K562 (cell line): ENCODE measurements around the gene KCNN4. TPM values are rescaled to one million over a fixed set of nuclear protein-coding genes. Genes with fewer than 3 reads are reported as not detected.

Experiments
- ATF1 ChIP-seq, 2 experiments: fragments of 450-650 bp in 1 of 2; IDR thresholded peaks; 2 replicates each; pipeline ENCODE4 v1.6.1; 2016; ENCODE audit warnings: missing compliant biosample characterization in 1 of 2, missing genetic modification characterization in 1 of 2
- BCL6 ChIP-seq: fragments of 250-450 bp; sonication (Bioruptor Pico); IDR thresholded peaks from 2 replicates; pipeline ENCODE4 v1.4.0; 2020
- CBX2 ChIP-seq: fragments of 200-600 bp; sonication (generic); IDR thresholded peaks from one replicate; pipeline ENCODE4 v1.6.1; 2012; ENCODE audit warnings: mild to moderate bottlenecking, low read length, inconsistent platforms; ENCODE audit not compliant: insufficient read depth, poor library complexity, severe bottlenecking
- CCNT2 ChIP-seq: IDR thresholded peaks from 2 replicates; pipeline ENCODE4 v1.6.1; 2011; ENCODE audit warnings: borderline replicate concordance, low read depth, mild to moderate bottlenecking, moderate library complexity, mixed read lengths, low read length; ENCODE audit not compliant: insufficient read length; ENCODE audit errors: extremely low read depth
- JUND ChIP-seq, 2 experiments: IDR thresholded peaks; 2 replicates in 1 of 2; 3 replicates in 1 of 2; pipeline ENCODE4 v1.6.1; 2011; ENCODE audit warnings: borderline replicate concordance in 2 of 2, low read depth in 2 of 2, low read length in 2 of 2, improper control_type of control experiment in 1 of 2, missing biosample characterization in 1 of 2, missing genetic modification characterization in 1 of 2, missing genetic modification reagents in 1 of 2
- MTA1 ChIP-seq: fragments of 450-650 bp; IDR thresholded peaks from 2 replicates; pipeline ENCODE4 v1.6.1; 2017; ENCODE audit warnings: borderline replicate concordance
- MTF1 ChIP-seq: fragments of 250-450 bp; sonication (Bioruptor Pico); IDR thresholded peaks from 2 replicates; pipeline ENCODE4 v1.9.0; 2021; ENCODE audit warnings: moderate library complexity, mild to moderate bottlenecking, inconsistent platforms, borderline replicate concordance
- NBN ChIP-seq: fragments of 450-650 bp; IDR thresholded peaks from 2 replicates; pipeline ENCODE4 v1.6.1; 2016; ENCODE audit warnings: low read depth, mild to moderate bottlenecking
- NCOA6 ChIP-seq: fragments of 450-650 bp; IDR thresholded peaks from 2 replicates; pipeline ENCODE4 v1.6.1; 2017; ENCODE audit warnings: mild to moderate bottlenecking
- NEUROD1 ChIP-seq: fragments of 150-350 bp; IDR thresholded peaks from 2 replicates; pipeline ENCODE4 v1.6.1; 2014; ENCODE audit warnings: borderline replicate concordance, low read length, low read depth; ENCODE audit not compliant: partially characterized antibody
- NONO ChIP-seq, 2 experiments: fragments of 200-400 bp in 1 of 2; fragments of 450-650 bp in 1 of 2; formaldehyde crosslinking in 1 of 2; IDR thresholded peaks; 2 replicates each; pipeline ENCODE4 v1.6.1; 2017; ENCODE audit warnings: low read depth in 2 of 2, mild to moderate bottlenecking in 2 of 2, moderate library complexity in 2 of 2, low read length in 1 of 2
- PHF20 ChIP-seq: fragments of 450-650 bp; IDR thresholded peaks from 2 replicates; pipeline ENCODE4 v1.6.1; 2018; ENCODE audit not compliant: partially characterized antibody
- POLR2G ChIP-seq: fragments of 200-400 bp; formaldehyde crosslinking; IDR thresholded peaks from 2 replicates; pipeline ENCODE4 v1.6.1; 2017; ENCODE audit warnings: low read depth, mild to moderate bottlenecking, antibody characterized with exemption, low read length, moderate library complexity
- SMARCA4 ChIP-seq: fragments of 450-650 bp; IDR thresholded peaks from 2 replicates; pipeline ENCODE4 v1.6.1; 2016
- SMARCE1 ChIP-seq: fragments of 450-650 bp; IDR thresholded peaks from 2 replicates; pipeline ENCODE4 v1.7.1; 2016; ENCODE audit warnings: mild to moderate bottlenecking
- U2AF1 ChIP-seq: fragments of 200-400 bp; formaldehyde crosslinking; optimal IDR thresholded peaks from 2 replicates; pipeline ENCODE3; 2017; ENCODE audit warnings: mild to moderate bottlenecking, low read depth, low read length, moderate library complexity
- ZEB2 ChIP-seq: fragments of 450-650 bp; IDR thresholded peaks from 2 replicates; pipeline ENCODE4 v1.6.1; 2016
- ZNF232 ChIP-seq: sonication (generic); formaldehyde crosslinking; IDR thresholded peaks from 2 replicates; pipeline ENCODE4 v1.8.0; 2022; ENCODE audit warnings: mild to moderate bottlenecking, missing genetic modification reagents
- polyA plus RNA-seq, 8 experiments: library from polyadenylated mRNA; depleted of rRNA in 4 of 8; stranded (reverse) in 5 of 8; unstranded in 3 of 8; fragments of >200 nt; fragmentation: Nextera tagmentation in 2 of 8; fragmentation: Illumina TruSeq in 1 of 8; extraction: Ambion mirVana in 2 of 8; extraction: Trizol in 1 of 8; gene quantifications; 2 replicates each; pipeline versions ENCODE4 v1.2.1 to v1.2.3, GENCODE V29; 2011 to 2014; ENCODE audit warnings: inconsistent platforms in 1 of 8, missing spikeins in 1 of 8
- total RNA-seq, 7 experiments: library from RNA; depleted of rRNA in 6 of 7; stranded (reverse); fragments of >200 nt in 6 of 7; fragmentation: Illumina TruSeq in 2 of 7; extraction: Trizol in 2 of 7; gene quantifications; 2 replicates each; pipeline versions ENCODE4 v1.2.1 to v1.2.3, GENCODE V29; 2011 to 2021; ENCODE audit warnings: low replicate concordance in 1 of 7
- TF ChIP-seq, protein P1 (sequence below): fragments of 450-650 bp; formaldehyde crosslinking; IDR thresholded peaks from 2 replicates; pipeline ENCODE4 v1.4.0; 2020; ENCODE audit warnings: mild to moderate bottlenecking, moderate library complexity
- TF ChIP-seq, protein P2 (sequence below): IDR thresholded peaks from 2 replicates; pipeline ENCODE4 v1.6.1; 2014; ENCODE audit warnings: antibody characterized with exemption
- TF ChIP-seq, protein P3 (sequence below), 2 experiments: fragments of 450-650 bp in 1 of 2; IDR thresholded peaks; 2 replicates each; pipeline ENCODE4 v1.6.1; 2011 to 2017; ENCODE audit warnings: low read depth in 2 of 2, antibody characterized with exemption in 1 of 2, borderline replicate concordance in 1 of 2, low read length in 1 of 2, mild to moderate bottlenecking in 1 of 2, mixed read lengths in 1 of 2; ENCODE audit not compliant: control insufficient read depth in 1 of 2
- TF ChIP-seq, protein P4 (sequence below): sonication (generic); formaldehyde crosslinking; IDR thresholded peaks from 2 replicates; pipeline ENCODE4 v1.8.1; 2023; ENCODE audit warnings: mild to moderate bottlenecking, missing genetic modification reagents, moderate library complexity

KCNN4 gene
- total and polyA plus RNA-seq, 9 of the 15 experiments (the other 6 are each of a cell fraction or from before 2014, with no cell fraction given) = 0.53 to 37.7 (median 25.9) TPM

DNA sequence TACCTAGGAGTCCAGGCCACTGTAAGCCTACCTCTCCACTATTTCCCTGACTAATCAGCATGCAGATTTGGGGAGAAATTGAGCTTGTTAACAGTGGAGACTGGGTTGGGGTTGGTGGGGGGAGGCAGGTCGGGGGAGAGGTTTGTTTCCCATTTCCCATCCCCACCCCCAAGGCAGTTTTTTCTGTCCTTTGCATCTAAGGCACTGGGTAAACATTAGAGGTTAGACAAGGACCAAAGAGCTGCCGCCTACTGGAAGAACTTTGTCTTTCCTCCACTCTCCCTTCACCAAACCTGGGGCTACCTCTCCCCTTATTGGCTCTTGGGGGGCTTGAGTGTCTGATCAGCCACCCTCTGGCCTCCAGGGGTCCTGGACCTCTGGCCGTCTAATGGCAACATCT is 953 bp downstream of the KCNN4 start (continued):
- no peak; the same call in 1 of the 2 replicates for TF ChIP-seq JUND (IDR thresholded peaks at IDR 0.05; ENCODE audit: borderline replicate concordance, low read depth, low read length)
- no peak; the same call in 2 of the 3 replicates for TF ChIP-seq JUND (tag; IDR thresholded peaks at IDR 0.05; ENCODE audit: borderline replicate concordance, low read depth, low read length)
- TF ChIP-seq BCL6 (CRISPR knock-in tag) = no peak
- no peak for TF ChIP-seq CCNT2
- TF ChIP-seq NEUROD1 = no peak
- no peak for TF ChIP-seq MTF1 (CRISPR knock-in tag)
- no peak for TF ChIP-seq POLR2G
- no peak for TF ChIP-seq ZNF232 (CRISPR knock-in tag)
- TF ChIP-seq CBX2 = no peak
- TF ChIP-seq NONO (IDR thresholded peaks at IDR 0.05; ENCODE audit: low read depth in 2 of 2, low read length in 1 of 2) = 0 out of 4 replicates have a peak, but pooled peaks of 1 of the 2 experiments have one; percentile 18
- TF ChIP-seq, protein P1, sequence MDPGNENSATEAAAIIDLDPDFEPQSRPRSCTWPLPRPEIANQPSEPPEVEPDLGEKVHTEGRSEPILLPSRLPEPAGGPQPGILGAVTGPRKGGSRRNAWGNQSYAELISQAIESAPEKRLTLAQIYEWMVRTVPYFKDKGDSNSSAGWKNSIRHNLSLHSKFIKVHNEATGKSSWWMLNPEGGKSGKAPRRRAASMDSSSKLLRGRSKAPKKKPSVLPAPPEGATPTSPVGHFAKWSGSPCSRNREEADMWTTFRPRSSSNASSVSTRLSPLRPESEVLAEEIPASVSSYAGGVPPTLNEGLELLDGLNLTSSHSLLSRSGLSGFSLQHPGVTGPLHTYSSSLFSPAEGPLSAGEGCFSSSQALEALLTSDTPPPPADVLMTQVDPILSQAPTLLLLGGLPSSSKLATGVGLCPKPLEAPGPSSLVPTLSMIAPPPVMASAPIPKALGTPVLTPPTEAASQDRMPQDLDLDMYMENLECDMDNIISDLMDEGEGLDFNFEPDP (CRISPR knock-in tag) = no peak
- TF ChIP-seq, protein P2, sequence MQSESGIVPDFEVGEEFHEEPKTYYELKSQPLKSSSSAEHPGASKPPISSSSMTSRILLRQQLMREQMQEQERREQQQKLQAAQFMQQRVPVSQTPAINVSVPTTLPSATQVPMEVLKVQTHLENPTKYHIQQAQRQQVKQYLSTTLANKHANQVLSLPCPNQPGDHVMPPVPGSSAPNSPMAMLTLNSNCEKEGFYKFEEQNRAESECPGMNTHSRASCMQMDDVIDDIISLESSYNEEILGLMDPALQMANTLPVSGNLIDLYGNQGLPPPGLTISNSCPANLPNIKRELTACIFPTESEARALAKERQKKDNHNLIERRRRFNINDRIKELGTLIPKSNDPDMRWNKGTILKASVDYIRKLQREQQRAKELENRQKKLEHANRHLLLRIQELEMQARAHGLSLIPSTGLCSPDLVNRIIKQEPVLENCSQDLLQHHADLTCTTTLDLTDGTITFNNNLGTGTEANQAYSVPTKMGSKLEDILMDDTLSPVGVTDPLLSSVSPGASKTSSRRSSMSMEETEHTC = no peak
- TF ChIP-seq PHF20 = no peak
- 0 out of 2 replicates have a peak, but pooled peaks have one; percentile 27 for TF ChIP-seq SMARCE1
- no peak for TF ChIP-seq ZEB2
- TF ChIP-seq, protein P3, sequence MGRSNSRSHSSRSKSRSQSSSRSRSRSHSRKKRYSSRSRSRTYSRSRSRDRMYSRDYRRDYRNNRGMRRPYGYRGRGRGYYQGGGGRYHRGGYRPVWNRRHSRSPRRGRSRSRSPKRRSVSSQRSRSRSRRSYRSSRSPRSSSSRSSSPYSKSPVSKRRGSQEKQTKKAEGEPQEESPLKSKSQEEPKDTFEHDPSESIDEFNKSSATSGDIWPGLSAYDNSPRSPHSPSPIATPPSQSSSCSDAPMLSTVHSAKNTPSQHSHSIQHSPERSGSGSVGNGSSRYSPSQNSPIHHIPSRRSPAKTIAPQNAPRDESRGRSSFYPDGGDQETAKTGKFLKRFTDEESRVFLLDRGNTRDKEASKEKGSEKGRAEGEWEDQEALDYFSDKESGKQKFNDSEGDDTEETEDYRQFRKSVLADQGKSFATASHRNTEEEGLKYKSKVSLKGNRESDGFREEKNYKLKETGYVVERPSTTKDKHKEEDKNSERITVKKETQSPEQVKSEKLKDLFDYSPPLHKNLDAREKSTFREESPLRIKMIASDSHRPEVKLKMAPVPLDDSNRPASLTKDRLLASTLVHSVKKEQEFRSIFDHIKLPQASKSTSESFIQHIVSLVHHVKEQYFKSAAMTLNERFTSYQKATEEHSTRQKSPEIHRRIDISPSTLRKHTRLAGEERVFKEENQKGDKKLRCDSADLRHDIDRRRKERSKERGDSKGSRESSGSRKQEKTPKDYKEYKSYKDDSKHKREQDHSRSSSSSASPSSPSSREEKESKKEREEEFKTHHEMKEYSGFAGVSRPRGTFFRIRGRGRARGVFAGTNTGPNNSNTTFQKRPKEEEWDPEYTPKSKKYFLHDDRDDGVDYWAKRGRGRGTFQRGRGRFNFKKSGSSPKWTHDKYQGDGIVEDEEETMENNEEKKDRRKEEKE (IDR thresholded peaks at IDR 0.05; ENCODE audit: borderline replicate concordance in 1 of 2, control insufficient read depth in 1 of 2, low read depth in 2 of 2, low read length in 1 of 2) = no peak
- TF ChIP-seq SMARCA4 = no peak
- TF ChIP-seq U2AF1 = no peak
- TF ChIP-seq ATF1 (CRISPR knock-in tag; IDR thresholded peaks at IDR 0.05) = no peak
- no peak for TF ChIP-seq ATF1 (tag; IDR thresholded peaks at IDR 0.05)
- TF ChIP-seq MTA1 = no peak
- TF ChIP-seq, protein P4, sequence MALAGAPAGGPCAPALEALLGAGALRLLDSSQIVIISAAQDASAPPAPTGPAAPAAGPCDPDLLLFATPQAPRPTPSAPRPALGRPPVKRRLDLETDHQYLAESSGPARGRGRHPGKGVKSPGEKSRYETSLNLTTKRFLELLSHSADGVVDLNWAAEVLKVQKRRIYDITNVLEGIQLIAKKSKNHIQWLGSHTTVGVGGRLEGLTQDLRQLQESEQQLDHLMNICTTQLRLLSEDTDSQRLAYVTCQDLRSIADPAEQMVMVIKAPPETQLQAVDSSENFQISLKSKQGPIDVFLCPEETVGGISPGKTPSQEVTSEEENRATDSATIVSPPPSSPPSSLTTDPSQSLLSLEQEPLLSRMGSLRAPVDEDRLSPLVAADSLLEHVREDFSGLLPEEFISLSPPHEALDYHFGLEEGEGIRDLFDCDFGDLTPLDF (CRISPR knock-in tag) = no peak
- TF ChIP-seq NBN = 0 out of 2 replicates have a peak, but pooled peaks have one; percentile 43
- no peak for TF ChIP-seq NCOA6
